Tibial nerve (tissue), 4 donors: ENCODE results near the gene LRBA. TPM values are rescaled to one million over a fixed set of nuclear protein-coding genes. Genes with fewer than 3 reads are reported as not detected.

Experiments used
- DNase-seq, 2 donors: peaks; one replicate each; pipeline ENCODE4 v3.0.0-alpha.2; 2019; ENCODE audit warnings: low spot score in 2 of 2
- H3K27ac ChIP-seq, 4 donors: fragments of 200-600 bp; sonication (generic) in 3 of 4; one replicate each; pipeline ENCODE4 v1.5.1; 2017 to 2019; ENCODE audit warnings: mild to moderate bottlenecking in 1 of 4
- H3K27me3 ChIP-seq, 2 donors: fragments of 200-600 bp; sonication (generic) in 1 of 2; one replicate each; pipeline versions ENCODE4 v1.5.1 to v1.6.0; 2017 to 2019
- H3K36me3 ChIP-seq, 3 donors: fragments of 200-600 bp; sonication (generic); one replicate each; pipeline ENCODE4 v1.5.1; 2018 to 2019
- H3K4me1 ChIP-seq, 4 donors: fragments of 200-600 bp; sonication (generic) in 3 of 4; one replicate each; pipeline ENCODE4 v1.5.1; 2017 to 2019
- H3K4me3 ChIP-seq, 4 donors: fragments of 200-600 bp; sonication (generic) in 3 of 4; one replicate each; pipeline ENCODE4 v1.5.1; 2017 to 2019; ENCODE audit warnings: mild to moderate bottlenecking in 1 of 4, moderate library complexity in 1 of 4
- H3K9me3 ChIP-seq, 4 donors: fragments of 200-600 bp; sonication (generic) in 3 of 4; one replicate each; pipeline ENCODE4 v1.5.1; 2017 to 2019
- CTCF ChIP-seq, 5 experiments: fragments of 200-600 bp in 3 of 5; fragments of 450-650 bp in 2 of 5; sonication (generic) in 3 of 5; IDR thresholded peaks; one replicate each; pipeline ENCODE4 v1.5.1; 2016 to 2019; ENCODE audit warnings: antibody characterized with exemption in 5 of 5, mild to moderate bottlenecking in 3 of 5, moderate library complexity in 2 of 5
- EP300 ChIP-seq, 2 donors: sonication (generic); formaldehyde crosslinking; IDR thresholded peaks; one replicate each; pipeline ENCODE4 v1.6.1; 2017; ENCODE audit warnings: antibody characterized with exemption in 2 of 2, mild to moderate bottlenecking in 1 of 2
- POLR2A ChIP-seq, 2 donors: fragments of 450-650 bp; IDR thresholded peaks; one replicate each; pipeline ENCODE4 v1.6.1; 2017; ENCODE audit warnings: antibody characterized with exemption in 2 of 2, mild to moderate bottlenecking in 2 of 2, moderate library complexity in 2 of 2
- WGBS, 2 donors: methylation state at CpG; one replicate each; pipeline ENCODE4 v1.1.5; 2018; 5-methylcytosine and 5-hydroxymethylcytosine counted together
- total RNA-seq, 4 donors: library from RNA; depleted of rRNA; stranded (reverse); fragments of >200 nt; gene quantifications; one replicate each; pipeline ENCODE4 v1.1.0, GENCODE V29; 2016

LRBA gene
- total RNA-seq, 4 donors from 2014 or later: 35.4 to 43.1 (median 38.0) TPM

GRCh38 chr4:150577796-150578195 lies 437.3 kb downstream of the LRBA start:
- no peaks in the 10 kb centered on the region for H3K4me1 ChIP-seq
- H3K4me3 ChIP-seq: no peak overlapping the region
- H3K27ac ChIP-seq: no peak overlapping the region
- TF ChIP-seq EP300 (IDR thresholded peaks at IDR 0.05): no peak
- TF ChIP-seq POLR2A (IDR thresholded peaks at IDR 0.05): no peak
- no peak for TF ChIP-seq CTCF (IDR thresholded peaks at IDR 0.05)
- 92 to 98% methylated on average over 1 of the region's 1 CpG for WGBS, 2 donors
- peaks cover 0 to 4% (median 0%) of the 10 kb centered on the region in 4 donors for H3K9me3 ChIP-seq
- no peaks in the 10 kb centered on the region for H3K27me3 ChIP-seq
- H3K36me3 ChIP-seq: no peaks in the 10 kb centered on the region
- no peak for DNase-seq

DNA sequence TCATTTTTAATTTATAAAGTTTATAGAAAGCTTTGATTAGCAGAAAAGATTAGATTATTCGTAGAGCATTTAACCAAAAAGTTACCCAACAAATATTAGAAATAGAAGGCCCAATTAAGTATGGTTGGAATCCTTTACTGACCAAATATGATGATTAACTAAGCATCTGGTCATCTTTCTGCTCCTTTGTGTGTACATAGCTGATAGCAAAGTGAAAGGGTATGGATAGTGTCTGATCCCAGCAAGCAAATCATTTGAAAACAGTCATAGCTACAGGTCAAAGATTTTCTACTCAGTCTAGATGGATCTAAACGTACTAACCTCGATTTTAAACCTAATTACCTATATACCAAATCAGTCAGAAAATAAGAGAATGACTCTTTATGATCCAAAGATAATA lies 440.4 kb downstream of the LRBA start:
- Histone ChIP-seq H3K36me3 (no peaks in the 10 kb centered on the region), H3K4me3 (no peak overlapping the region), H3K27me3 (no peaks in the 10 kb centered on the region), H3K4me1 (no peaks in the 10 kb centered on the region), H3K27ac (no peak overlapping the region), H3K9me3 (peaks cover 0 to under 1% (median 0%) of the 10 kb centered on the region in 4 donors)
- DNase-seq: no peak
- 98 to 99% methylated on average over 3 of the region's 3 CpGs for WGBS, 2 donors
- TF ChIP-seq CTCF (IDR thresholded peaks at IDR 0.05) (no peak), EP300 (IDR thresholded peaks at IDR 0.05) (no peak), POLR2A (IDR thresholded peaks at IDR 0.05) (no peak)

GRCh38 chr4:150573534-150573933 lies 441.6 kb downstream of the LRBA start:
- no peaks in the 10 kb centered on the region for H3K9me3 ChIP-seq
- no peaks in the 10 kb centered on the region for H3K36me3 ChIP-seq
- no peak for DNase-seq
- H3K27me3 ChIP-seq: no peaks in the 10 kb centered on the region
- no peak overlapping the region for H3K27ac ChIP-seq
- H3K4me1 ChIP-seq: no peaks in the 10 kb centered on the region
- H3K4me3 ChIP-seq: no peak overlapping the region
- WGBS, 2 donors: 98 to 100% methylated on average over 1 of the region's 1 CpG
- TF ChIP-seq POLR2A (IDR thresholded peaks at IDR 0.05): no peak
- no peak for TF ChIP-seq EP300 (IDR thresholded peaks at IDR 0.05)
- no peak for TF ChIP-seq CTCF (IDR thresholded peaks at IDR 0.05)

- no peak for DNase-seq
- Histone ChIP-seq H3K27me3 (no peaks in the 10 kb centered on the region), H3K36me3 (no peaks in the 10 kb centered on the region), H3K9me3 (no peaks in the 10 kb centered on the region), H3K4me3 (no peak overlapping the region), H3K4me1 (no peaks in the 10 kb centered on the region), H3K27ac (no peak overlapping the region)
- WGBS, 2 donors: 95 to 96% methylated on average over 5 of the region's 5 CpGs
- TF ChIP-seq EP300 (IDR thresholded peaks at IDR 0.05): no peak
- TF ChIP-seq POLR2A (IDR thresholded peaks at IDR 0.05): no peak
- TF ChIP-seq CTCF (IDR thresholded peaks at IDR 0.05): no peak
Observed at GRCh38 chr4:150572704-150573504, 442.2 kb downstream of the LRBA start.

DNA sequence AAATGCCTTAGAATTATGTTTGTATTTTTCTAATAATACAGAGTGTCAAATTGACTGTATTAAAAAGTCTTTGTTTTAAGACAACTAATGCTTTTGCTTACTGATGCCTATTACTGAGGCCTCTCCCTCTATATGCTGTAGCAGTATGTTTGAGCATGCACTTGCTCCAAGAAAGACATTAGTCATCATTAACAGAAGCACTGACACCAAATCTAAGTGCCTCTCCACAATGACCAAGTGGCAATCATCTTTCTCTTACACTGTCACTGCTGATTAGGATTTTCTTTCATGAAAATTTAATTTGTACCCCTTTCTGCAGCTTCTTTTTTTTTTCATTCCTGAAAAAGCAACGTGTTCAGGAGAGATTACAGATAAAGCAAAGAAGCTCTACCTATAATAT lies 444.2 kb downstream of the LRBA start:
- Histone ChIP-seq H3K27ac (no peak overlapping the region), H3K4me3 (no peak overlapping the region), H3K36me3 (no peaks in the 10 kb centered on the region), H3K27me3 (no peaks in the 10 kb centered on the region), H3K4me1 (no peaks in the 10 kb centered on the region), H3K9me3 (no peaks in the 10 kb centered on the region)
- DNase-seq: no peak
- WGBS, 2 donors: 82 to 96% methylated on average over 1 of the region's 1 CpG
- TF ChIP-seq POLR2A (IDR thresholded peaks at IDR 0.05): no peak
- TF ChIP-seq CTCF (IDR thresholded peaks at IDR 0.05): no peak
- no peak for TF ChIP-seq EP300 (IDR thresholded peaks at IDR 0.05)
